GM12878 (cell line): ENCODE data around the gene CUL1. TPM values are rescaled to one million over a fixed set of nuclear protein-coding genes. Genes with fewer than 3 reads are reported as not detected.

Experiments used
- ATAC-seq: fragments of 200-7000 bp; cut with Tn5 transposase; 3 replicates; pipeline ENCODE4 v1.9.1; 2020; ENCODE audit warnings: mild to moderate bottlenecking, moderate library complexity
- BruUV-seq: library from RNA; stranded (reverse); fragments of 400-500 nt; replicated peaks from 2 replicates; lab custom pipeline; 2021; lab: Mats Ljungman, UMichigan
- CTCF ChIA-PET: fragments of 300-600 bp; sonication (Branson Sonifier 250); formaldehyde crosslinking; extraction: SDS; loops from one replicate; lab custom pipeline; 2021; ENCODE audit warnings: inconsistent platforms; lab: Yijun Ruan, JAX
- POLR2A ChIA-PET: fragments of 350-600 bp; formaldehyde crosslinking; extraction: SDS; loops from one replicate; lab custom pipeline; 2021; ENCODE audit warnings: inconsistent platforms; lab: Charles Lee
- RAD21 ChIA-PET: fragments of 300-600 bp; sonication (Branson Sonifier 250); formaldehyde crosslinking; loops from one replicate; lab custom pipeline; 2023; ENCODE audit warnings: antibody characterized with exemption; ENCODE audit not compliant: unreplicated experiment; lab: Charles Lee
- SMC1A ChIA-PET: fragments of 300-600 bp; sonication (Branson Sonifier 250); formaldehyde crosslinking; loops from one replicate; lab custom pipeline; 2023; ENCODE audit not compliant: unreplicated experiment, uncharacterized antibody; lab: Charles Lee
- DNase-seq: peaks from one replicate; pipeline ENCODE4 v3.0.0-alpha.2; 2011; ENCODE audit warnings: low read depth, low spot score
- FAIRE-seq: peaks from 3 replicates; lab custom pipeline; 2011; peaks lifted over from hg19 to GRCh38; lab: Jason Lieb, UNC
- H2AFZ ChIP-seq: 2 replicates; pipeline ENCODE4 v1.6.0; 2011; ENCODE audit warnings: low read depth, low read length, control low read depth; ENCODE audit not compliant: control insufficient read depth
- H3K27ac ChIP-seq: 2 replicates; pipeline ENCODE4 v1.5.1; 2011; ENCODE audit warnings: control low read depth; ENCODE audit not compliant: control insufficient read depth, insufficient read depth
- H3K27me3 ChIP-seq, 2 experiments: replicated peaks in 1 of 2; 2 replicates each; pipeline versions ENCODE4 v1.6.0 to v1.6.1; 2011; ENCODE audit warnings: low read length in 1 of 2; ENCODE audit not compliant: control insufficient read depth in 2 of 2, insufficient read depth in 2 of 2
- H3K36me3 ChIP-seq, 2 experiments: 2 replicates each; pipeline ENCODE4 v1.5.1; 2011; ENCODE audit warnings: low read length in 1 of 2; ENCODE audit not compliant: control insufficient read depth in 2 of 2, insufficient read depth in 2 of 2
- H3K4me1 ChIP-seq: 2 replicates; pipeline ENCODE4 v1.6.1; 2011; ENCODE audit warnings: mild to moderate bottlenecking, low read length, moderate library complexity, mixed read lengths; ENCODE audit not compliant: control insufficient read depth, insufficient read depth
- H3K4me2 ChIP-seq: 2 replicates; pipeline ENCODE4 v1.6.0; 2011; ENCODE audit warnings: control low read depth; ENCODE audit not compliant: control insufficient read depth, insufficient read depth
- H3K4me3 ChIP-seq: fragments of 200-600 bp; sonication (generic); 2 replicates; pipeline ENCODE4 v1.5.1; 2016
- H3K79me2 ChIP-seq: 2 replicates; pipeline ENCODE4 v1.6.0; 2011; ENCODE audit warnings: low read length; ENCODE audit not compliant: control insufficient read depth, insufficient read depth
- H3K9ac ChIP-seq: 2 replicates; pipeline ENCODE4 v1.8.0; 2011; ENCODE audit warnings: low read length, control low read depth, mixed read lengths; ENCODE audit not compliant: control insufficient read depth, insufficient read depth
- H3K9me3 ChIP-seq: replicated peaks from 3 replicates; pipeline ENCODE4 v1.5.1; 2011; ENCODE audit warnings: mild to moderate bottlenecking, low read length; ENCODE audit not compliant: control insufficient read depth, insufficient read depth
- H4K20me1 ChIP-seq: 2 replicates; pipeline ENCODE4 v1.6.0; 2011; ENCODE audit not compliant: control insufficient read depth, insufficient read depth
- NFYA ChIP-seq: IDR thresholded peaks from 2 replicates; pipeline ENCODE4 v1.6.1; 2011; ENCODE audit warnings: low read depth, mild to moderate bottlenecking, low read length, improper control_type of control experiment, borderline replicate concordance
- in situ Hi-C: fragments of 300-500 bp; cut with MboI; formaldehyde crosslinking; loops from 9 replicates; pipeline ENCODE4 v1.14.3; 2018; ENCODE audit warnings: mixed read lengths
- intact Hi-C: fragments of 100-400 bp; cut with micrococcal nuclease; formaldehyde crosslinking; loops from one replicate; pipeline ENCODE4 v1.14.2; 2022; ENCODE audit not compliant: unreplicated experiment
- polyA plus RNA-seq, 11 experiments: library from polyadenylated mRNA; depleted of rRNA in 4 of 11; unstranded in 6 of 11; stranded (reverse) in 5 of 11; fragments of >200 nt; fragmentation: Nextera tagmentation in 4 of 11; fragmentation: Illumina TruSeq in 1 of 11; extraction: Ambion mirVana in 4 of 11; extraction: Trizol in 1 of 11; gene quantifications; 1 replicate in 1 of 11; 2 replicates in 10 of 11; pipeline versions ENCODE4 v1.2.1 to v1.2.3, GENCODE V29; 2011 to 2016; ENCODE audit warnings: inconsistent platforms in 2 of 11, missing spikeins in 2 of 11, low read depth in 1 of 11
- total RNA-seq, 4 experiments: library from RNA; depleted of rRNA in 3 of 4; stranded (reverse); fragments of >200 nt in 3 of 4; fragmentation: Illumina TruSeq in 1 of 4; extraction: Trizol in 1 of 4; gene quantifications; 2 replicates each; pipeline versions ENCODE4 v1.2.1 to v1.2.3, GENCODE V29; 2013 to 2021
- TF ChIP-seq, protein P1 (sequence below): fragments of 450-650 bp; IDR thresholded peaks from 2 replicates; pipeline ENCODE4 v1.6.1; 2016; ENCODE audit warnings: mild to moderate bottlenecking, moderate library complexity, borderline replicate concordance
- TF ChIP-seq, protein P2 (sequence below): IDR thresholded peaks from 2 replicates; pipeline ENCODE4 v1.6.1; 2012; ENCODE audit warnings: low read length, inconsistent platforms

CUL1 gene
- total and polyA plus RNA-seq, 10 of the 15 experiments (the other 5 are each of a cell fraction or from before 2014, with no cell fraction given): 13.3 to 63.9 (median 45.9) TPM

DNA sequence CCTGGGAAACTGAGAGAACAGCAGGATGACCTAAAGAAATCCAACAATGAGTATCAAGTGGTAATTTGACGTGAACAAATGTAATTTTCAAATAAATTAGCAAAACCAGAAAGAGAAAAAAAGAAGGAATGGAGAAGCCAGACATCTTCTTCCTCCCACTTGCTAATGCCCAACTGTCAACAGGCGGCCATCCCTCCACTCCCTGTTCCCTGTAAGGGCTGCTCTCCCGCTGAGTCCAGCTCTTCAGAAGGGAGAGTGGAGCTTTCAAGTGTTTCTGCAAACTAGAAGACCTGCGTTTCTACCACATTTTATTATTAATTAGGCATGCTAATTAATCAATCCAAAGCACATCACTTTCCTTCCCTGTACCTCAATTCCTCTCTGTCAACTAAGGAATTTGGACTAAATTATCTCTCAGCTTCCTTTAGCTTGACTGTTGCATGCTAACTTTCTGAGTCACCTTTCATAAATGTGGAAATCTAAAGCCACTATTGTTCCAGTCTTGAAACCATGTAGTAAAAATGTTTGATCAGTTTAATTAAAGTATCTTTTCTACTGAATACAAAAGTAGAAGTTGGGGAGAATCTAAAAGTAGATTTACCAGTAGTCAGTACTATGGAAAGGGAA lies 48.4 kb upstream of the CUL1 start (continued):
- no peak for TF ChIP-seq NFYA

DNA sequence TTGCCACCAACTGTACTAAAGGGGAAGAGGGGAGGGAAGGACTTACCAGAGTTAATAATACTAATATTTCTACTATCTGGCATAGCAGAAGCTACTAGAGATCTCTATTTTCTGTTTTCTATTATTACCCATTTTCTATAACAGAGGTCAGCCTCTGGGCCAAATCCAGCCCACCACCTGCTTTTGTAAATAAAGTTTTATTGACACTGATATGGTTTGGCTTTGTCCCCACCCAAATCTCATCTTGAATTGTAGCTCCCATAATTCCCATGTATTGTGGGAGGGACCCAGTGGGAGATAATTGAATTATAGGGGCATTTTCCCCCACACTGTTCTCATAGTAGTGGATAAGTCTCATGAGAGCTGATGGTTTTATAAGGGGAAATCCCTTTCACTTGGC lies 45.9 kb upstream of the CUL1 start:
- ATAC-seq: no peak

More for the DNA sequence above, 45.9 kb upstream of the CUL1 start:
- in situ Hi-C loops (no loop called here), intact Hi-C loops (no loop called here)
- TF ChIP-seq, protein P1, sequence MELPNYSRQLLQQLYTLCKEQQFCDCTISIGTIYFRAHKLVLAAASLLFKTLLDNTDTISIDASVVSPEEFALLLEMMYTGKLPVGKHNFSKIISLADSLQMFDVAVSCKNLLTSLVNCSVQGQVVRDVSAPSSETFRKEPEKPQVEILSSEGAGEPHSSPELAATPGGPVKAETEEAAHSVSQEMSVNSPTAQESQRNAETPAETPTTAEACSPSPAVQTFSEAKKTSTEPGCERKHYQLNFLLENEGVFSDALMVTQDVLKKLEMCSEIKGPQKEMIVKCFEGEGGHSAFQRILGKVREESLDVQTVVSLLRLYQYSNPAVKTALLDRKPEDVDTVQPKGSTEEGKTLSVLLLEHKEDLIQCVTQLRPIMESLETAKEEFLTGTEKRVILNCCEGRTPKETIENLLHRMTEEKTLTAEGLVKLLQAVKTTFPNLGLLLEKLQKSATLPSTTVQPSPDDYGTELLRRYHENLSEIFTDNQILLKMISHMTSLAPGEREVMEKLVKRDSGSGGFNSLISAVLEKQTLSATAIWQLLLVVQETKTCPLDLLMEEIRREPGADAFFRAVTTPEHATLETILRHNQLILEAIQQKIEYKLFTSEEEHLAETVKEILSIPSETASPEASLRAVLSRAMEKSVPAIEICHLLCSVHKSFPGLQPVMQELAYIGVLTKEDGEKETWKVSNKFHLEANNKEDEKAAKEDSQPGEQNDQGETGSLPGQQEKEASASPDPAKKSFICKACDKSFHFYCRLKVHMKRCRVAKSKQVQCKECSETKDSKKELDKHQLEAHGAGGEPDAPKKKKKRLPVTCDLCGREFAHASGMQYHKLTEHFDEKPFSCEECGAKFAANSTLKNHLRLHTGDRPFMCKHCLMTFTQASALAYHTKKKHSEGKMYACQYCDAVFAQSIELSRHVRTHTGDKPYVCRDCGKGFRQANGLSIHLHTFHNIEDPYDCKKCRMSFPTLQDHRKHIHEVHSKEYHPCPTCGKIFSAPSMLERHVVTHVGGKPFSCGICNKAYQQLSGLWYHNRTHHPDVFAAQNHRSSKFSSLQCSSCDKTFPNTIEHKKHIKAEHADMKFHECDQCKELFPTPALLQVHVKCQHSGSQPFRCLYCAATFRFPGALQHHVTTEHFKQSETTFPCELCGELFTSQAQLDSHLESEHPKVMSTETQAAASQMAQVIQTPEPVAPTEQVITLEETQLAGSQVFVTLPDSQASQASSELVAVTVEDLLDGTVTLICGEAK: peak; percentile 69
- TF ChIP-seq, protein P2, sequence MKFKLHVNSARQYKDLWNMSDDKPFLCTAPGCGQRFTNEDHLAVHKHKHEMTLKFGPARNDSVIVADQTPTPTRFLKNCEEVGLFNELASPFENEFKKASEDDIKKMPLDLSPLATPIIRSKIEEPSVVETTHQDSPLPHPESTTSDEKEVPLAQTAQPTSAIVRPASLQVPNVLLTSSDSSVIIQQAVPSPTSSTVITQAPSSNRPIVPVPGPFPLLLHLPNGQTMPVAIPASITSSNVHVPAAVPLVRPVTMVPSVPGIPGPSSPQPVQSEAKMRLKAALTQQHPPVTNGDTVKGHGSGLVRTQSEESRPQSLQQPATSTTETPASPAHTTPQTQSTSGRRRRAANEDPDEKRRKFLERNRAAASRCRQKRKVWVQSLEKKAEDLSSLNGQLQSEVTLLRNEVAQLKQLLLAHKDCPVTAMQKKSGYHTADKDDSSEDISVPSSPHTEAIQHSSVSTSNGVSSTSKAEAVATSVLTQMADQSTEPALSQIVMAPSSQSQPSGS: no peak
- no peak for FAIRE-seq
- DNase-seq: no peak
- RAD21 ChIA-PET: no interaction called here
- BruUV-seq: no TSS peak
- no peaks in the 10 kb centered on the region for H3K79me2 ChIP-seq
- H3K27ac ChIP-seq: no peak overlapping the region
- H3K4me3 ChIP-seq: no peak overlapping the region
- CTCF ChIA-PET: interaction anchor here (1.0 kb wide), 1 partner anchor 11 kb away, joined by 3 read pairs; no protein-coding TSS in a partner anchor
- H3K4me2 ChIP-seq: no peak overlapping the region
- no peaks in the 10 kb centered on the region for H3K9me3 ChIP-seq
- POLR2A ChIA-PET: no interaction called here
- SMC1A ChIA-PET: interaction anchor here (0.9 kb wide), 1 partner anchor 310 kb away, joined by 4 read pairs; no protein-coding TSS in a partner anchor
- H3K27me3 ChIP-seq: no peaks in the 10 kb centered on the region
- no peak overlapping the region for H2AFZ ChIP-seq
- H4K20me1 ChIP-seq: no peaks in the 10 kb centered on the region
- H3K9ac ChIP-seq: no peak overlapping the region
- no peaks in the 10 kb centered on the region for H3K4me1 ChIP-seq
- no peaks in the 10 kb centered on the region for H3K36me3 ChIP-seq
